Thymus (tissue), 11 donors: ENCODE results near the gene WSB2. TPM values are rescaled to one million over a fixed set of nuclear protein-coding genes. Genes with fewer than 3 reads are reported as not detected.
A peak's percentile ranks its signal among the peaks of the same experiment; 100 is the strongest.
"Not testable (repeated sequence)": the region's sequence is repeated elsewhere in the genome, so short reads cannot be mapped to it uniquely, and the experiment has no call there.

Experiments
- DNase-seq, 9 donors: peaks; one replicate each; pipeline ENCODE4 v3.0.0-alpha.2; 2013; ENCODE audit warnings: low spot score in 9 of 9, low read depth in 6 of 9, missing footprints in 1 of 9
- H3K27ac ChIP-seq, 2 donors: one replicate each; pipeline ENCODE4 v1.5.1; 2013; ENCODE audit warnings: control low read depth in 1 of 2, low read depth in 1 of 2, low read length in 1 of 2, mild to moderate bottlenecking in 1 of 2, moderate library complexity in 1 of 2
- H3K27me3 ChIP-seq, 2 donors: one replicate each; pipeline ENCODE4 v1.5.1; 2013; ENCODE audit warnings: low read length in 1 of 2; ENCODE audit not compliant: control insufficient read depth in 2 of 2, insufficient read depth in 1 of 2
- H3K36me3 ChIP-seq, 2 donors: one replicate each; pipeline ENCODE4 v1.5.1; 2013; ENCODE audit warnings: low read length in 1 of 2, mild to moderate bottlenecking in 1 of 2, moderate library complexity in 1 of 2; ENCODE audit not compliant: control insufficient read depth in 2 of 2, insufficient read depth in 2 of 2
- H3K4me1 ChIP-seq, 2 donors: one replicate each; pipeline ENCODE4 v1.5.1; 2013; ENCODE audit warnings: low read length in 2 of 2; ENCODE audit not compliant: control insufficient read depth in 2 of 2, insufficient read depth in 2 of 2
- H3K4me3 ChIP-seq, 2 donors: one replicate each; pipeline ENCODE4 v1.5.1; 2013; ENCODE audit warnings: low read length in 2 of 2, control low read depth in 1 of 2, mild to moderate bottlenecking in 1 of 2
- H3K9me3 ChIP-seq, 2 donors: one replicate each; pipeline ENCODE4 v1.5.1; 2013; ENCODE audit warnings: low read length in 1 of 2, mild to moderate bottlenecking in 1 of 2; ENCODE audit not compliant: control insufficient read depth in 2 of 2, insufficient read depth in 1 of 2
- WGBS: extraction: QIAGEN DNeasy Blood & Tissue Kit; methylation state at CpG from one replicate; pipeline ENCODE4 v1.1.7; 2013; 5-methylcytosine and 5-hydroxymethylcytosine counted together
- polyA plus RNA-seq: library from polyadenylated mRNA; stranded (reverse); fragments of 200-250 nt; gene quantifications from one replicate; pipeline ENCODE4 v1.2.3, GENCODE V29; 2013
- total RNA-seq: library from RNA; stranded (reverse); fragments of 120-200 nt; gene quantifications from one replicate; pipeline ENCODE4 v1.2.4, GENCODE V29; 2013
- donor health status: healthy.

WSB2 gene
- total and polyA plus RNA-seq, 2 donors, result 23.9 to 34.8 TPM

DNA sequence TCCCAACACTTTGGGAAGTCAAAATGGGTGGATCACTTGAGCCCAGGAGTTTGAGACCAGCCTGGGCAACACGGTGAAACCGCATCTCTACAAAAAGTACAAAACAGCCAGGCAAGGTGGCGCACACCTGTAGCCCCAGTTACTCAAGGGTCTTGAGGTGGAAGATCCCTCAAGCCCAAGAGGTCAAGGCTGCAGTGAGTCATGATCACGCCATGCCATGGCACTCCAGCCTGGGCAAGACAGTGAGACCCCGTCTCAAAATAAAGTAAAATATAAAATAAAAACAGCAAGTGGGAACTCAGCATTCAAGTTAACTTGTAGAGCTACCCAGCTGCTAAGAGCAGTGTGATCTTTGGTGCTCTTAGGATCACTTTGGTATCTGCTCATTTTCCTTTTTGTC lies 31.8 kb downstream of the WSB2 start:
- Histone ChIP-seq H3K36me3 (peaks cover 64 to 76% of the 10 kb centered on the region in 2 donors), H3K27me3 (no peaks in the 10 kb centered on the region), H3K4me1 (no peaks in the 10 kb centered on the region), H3K27ac (no peak overlapping the region), H3K4me3 (no peak overlapping the region), H3K9me3 (no peaks in the 10 kb centered on the region)
- WGBS, result 98% methylated on average over 5 of the region's 5 CpGs
- DNase-seq, result no peak

DNA sequence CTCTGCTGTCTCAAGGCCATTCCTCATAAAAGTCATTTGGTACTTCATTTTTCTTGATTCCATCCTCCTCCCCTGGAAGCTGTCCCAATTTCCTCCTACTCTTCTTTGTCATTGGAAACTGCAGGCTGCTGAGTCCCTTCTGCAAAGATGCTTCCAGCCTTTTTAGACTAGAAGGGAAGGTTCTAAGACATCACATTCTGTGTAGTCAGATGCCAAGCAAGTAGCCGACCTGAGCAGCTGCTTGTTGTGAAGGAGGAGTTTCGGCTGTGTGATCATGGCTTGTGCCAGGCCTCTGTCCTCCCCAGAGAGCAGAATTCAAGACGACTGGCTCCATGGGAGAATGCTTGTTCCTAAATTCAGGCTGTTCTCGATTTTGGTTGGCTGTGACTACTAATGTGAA lies 35.8 kb downstream of the WSB2 start:
- H3K36me3 ChIP-seq, result peaks cover 67% of the 10 kb centered on the region in 2 donors
- 95% methylated on average over 4 of the region's 4 CpGs for WGBS
- no peak overlapping the region for H3K27ac ChIP-seq
- no peak overlapping the region for H3K4me3 ChIP-seq
- H3K4me1 ChIP-seq, result no peaks in the 10 kb centered on the region
- no peak for DNase-seq
- no peaks in the 10 kb centered on the region for H3K9me3 ChIP-seq
- H3K27me3 ChIP-seq, result no peaks in the 10 kb centered on the region

DNA sequence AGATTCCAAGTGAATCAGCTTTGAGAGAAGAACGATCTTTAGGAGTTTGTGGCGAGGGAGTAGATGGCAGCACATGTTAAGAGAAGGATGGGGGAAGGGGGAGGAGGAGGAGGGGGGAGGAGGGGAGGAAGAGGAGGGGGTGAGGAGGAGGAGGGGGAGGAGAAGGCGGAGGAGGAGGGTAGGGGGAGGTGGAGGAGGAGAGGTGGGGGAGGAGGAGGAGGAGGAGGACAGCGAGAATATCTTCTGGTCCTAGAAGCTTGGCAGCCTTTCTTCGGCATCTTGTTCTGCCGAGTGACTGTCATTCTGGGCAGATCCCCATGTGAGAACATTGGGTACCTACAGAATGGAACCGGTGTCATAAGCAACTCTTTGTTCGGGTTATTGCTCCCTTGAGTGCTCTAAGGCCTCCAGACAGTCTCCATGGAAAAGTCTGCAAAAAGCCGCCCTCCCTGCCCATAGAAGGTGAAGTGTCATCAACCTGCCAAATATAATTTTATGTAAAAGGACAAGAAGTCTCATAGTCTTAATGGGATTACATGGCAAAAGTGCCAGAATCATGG lies 37.6 kb downstream of the WSB2 start:
- DNase-seq, result no peak
- Histone ChIP-seq H3K4me3 (no peak overlapping the region), H3K9me3 (no peaks in the 10 kb centered on the region), H3K36me3 (peaks cover 59 to 72% of the 10 kb centered on the region in 2 donors), H3K27ac (no peak overlapping the region), H3K27me3 (no peaks in the 10 kb centered on the region), H3K4me1 (no peaks in the 10 kb centered on the region)
- WGBS, result 98% methylated on average over 9 of the region's 9 CpGs

DNA sequence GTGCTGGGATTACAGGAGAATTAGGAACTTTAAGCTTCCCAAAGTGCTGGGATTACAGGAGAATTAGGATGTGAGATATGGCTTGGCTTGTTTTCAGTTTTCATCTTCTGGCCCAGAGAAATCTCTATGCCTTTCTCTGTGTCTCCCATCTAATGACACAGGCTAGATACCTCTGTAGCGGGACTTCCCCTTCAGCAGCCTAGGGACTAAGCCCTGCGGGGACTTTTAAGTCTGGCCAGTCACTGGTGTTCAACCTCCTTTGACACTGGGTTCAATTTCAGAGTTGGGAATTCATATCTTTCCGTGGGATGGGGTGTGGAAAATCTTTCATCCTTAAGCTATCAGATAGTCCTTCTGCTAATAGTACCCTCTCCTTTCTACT lies 38.3 kb downstream of the WSB2 start:
- Histone ChIP-seq H3K27ac (no peak overlapping the region), H3K4me1 (no peaks in the 10 kb centered on the region), H3K4me3 (no peak overlapping the region), H3K27me3 (no peaks in the 10 kb centered on the region), H3K9me3 (no peaks in the 10 kb centered on the region), H3K36me3 (peaks cover 55 to 69% of the 10 kb centered on the region in 2 donors)
- WGBS, result 97% methylated on average over 3 of the region's 3 CpGs
- no peak for DNase-seq

DNA sequence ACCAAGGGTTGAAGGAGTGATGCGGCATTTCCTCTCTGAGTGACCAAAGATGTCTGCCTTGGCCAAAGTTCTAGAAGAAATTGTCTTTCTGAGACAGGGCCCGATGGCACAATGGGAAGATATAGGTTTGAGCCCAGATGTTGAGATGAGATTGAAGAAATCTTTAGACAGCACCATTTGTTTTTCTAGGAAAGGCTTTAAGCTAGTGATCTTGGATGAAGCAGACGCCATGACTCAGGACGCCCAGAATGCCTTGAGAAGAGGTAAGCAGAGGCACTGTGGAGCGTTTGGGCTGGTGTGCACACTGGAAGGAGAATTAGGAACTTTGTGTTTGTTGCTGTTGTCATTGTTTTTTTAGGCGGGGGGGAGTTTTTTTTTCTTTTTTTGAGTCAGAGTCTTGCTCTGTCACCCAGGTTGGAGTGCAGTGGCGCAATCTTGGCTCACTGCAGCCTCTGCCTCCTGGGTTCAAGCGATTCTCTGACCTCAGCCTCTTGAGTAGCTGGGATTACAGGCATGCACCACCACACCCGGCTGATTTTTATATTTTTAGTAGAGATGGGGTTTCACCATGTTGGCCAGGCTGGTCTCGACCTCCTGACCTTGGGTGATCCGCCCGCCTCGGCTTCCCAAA lies 38.8 kb downstream of the WSB2 start:
- not testable (repeated sequence) for H3K27me3 ChIP-seq, H3K9me3 ChIP-seq, H3K4me3 ChIP-seq, H3K4me1 ChIP-seq, H3K27ac ChIP-seq, DNase-seq
- 98% methylated on average over 13 of the region's 13 CpGs for WGBS
- peaks cover 53 to 66% of the 10 kb centered on the region in 2 donors for H3K36me3 ChIP-seq

DNA sequence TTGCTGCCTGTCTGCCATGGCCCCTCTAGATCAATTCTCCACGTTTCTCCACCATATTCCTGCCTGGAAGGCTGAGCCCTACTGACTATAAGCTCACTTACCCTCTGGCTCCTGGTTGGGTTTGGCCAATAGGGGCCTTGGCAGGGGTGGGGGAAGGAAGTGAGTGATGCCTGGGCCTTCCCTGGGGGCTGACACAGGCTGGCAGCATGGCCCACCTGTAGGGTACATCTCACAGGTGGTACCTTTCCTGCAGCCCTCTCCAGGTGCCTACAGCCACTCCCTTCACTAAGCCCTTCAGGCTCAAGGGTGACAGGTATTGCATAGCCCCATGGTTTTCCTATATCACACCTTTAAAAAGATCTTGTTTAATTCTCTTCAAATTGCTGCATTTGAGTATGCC lies 40.9 kb downstream of the WSB2 start:
- Histone ChIP-seq H3K36me3 (peaks cover 32 to 44% of the 10 kb centered on the region in 2 donors), H3K4me3 (no peak overlapping the region), H3K9me3 (no peaks in the 10 kb centered on the region), H3K27ac (no peak overlapping the region), H3K27me3 (peaks cover 0 to 4% of the 10 kb centered on the region in 2 donors), H3K4me1 (peaks cover 7 to 8% of the 10 kb centered on the region in 2 donors)
- WGBS, result 91% methylated on average over 1 of the region's 1 CpG
- no peak for DNase-seq

DNA sequence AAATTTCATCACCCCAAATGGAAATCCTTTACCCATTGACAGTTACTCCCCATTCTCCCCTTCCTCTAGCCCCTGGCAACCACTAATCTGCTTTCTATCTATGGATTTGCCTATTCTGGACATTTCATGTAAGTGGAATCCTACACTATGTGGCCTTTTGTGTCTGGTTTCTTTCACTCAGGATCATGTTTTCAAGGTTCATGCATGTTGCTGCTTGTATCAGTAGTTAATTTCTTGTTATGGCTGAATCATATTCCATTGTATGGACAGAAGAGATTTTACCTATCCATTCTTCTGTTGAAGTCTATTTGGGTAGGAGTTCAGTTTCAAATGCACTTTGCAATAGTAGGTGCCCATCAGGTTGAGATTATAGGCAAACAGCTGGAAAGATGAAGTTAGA lies 43.1 kb downstream of the WSB2 start:
- no peak overlapping the region for H3K27ac ChIP-seq
- DNase-seq, result no peak
- H3K36me3 ChIP-seq, result peaks cover 21 to 39% of the 10 kb centered on the region in 2 donors
- H3K27me3 ChIP-seq, result peaks cover 0 to 4% of the 10 kb centered on the region in 2 donors
- peaks cover 7 to 8% of the 10 kb centered on the region in 2 donors for H3K4me1 ChIP-seq
- H3K4me3 ChIP-seq, result no peak overlapping the region
- no peaks in the 10 kb centered on the region for H3K9me3 ChIP-seq

DNA sequence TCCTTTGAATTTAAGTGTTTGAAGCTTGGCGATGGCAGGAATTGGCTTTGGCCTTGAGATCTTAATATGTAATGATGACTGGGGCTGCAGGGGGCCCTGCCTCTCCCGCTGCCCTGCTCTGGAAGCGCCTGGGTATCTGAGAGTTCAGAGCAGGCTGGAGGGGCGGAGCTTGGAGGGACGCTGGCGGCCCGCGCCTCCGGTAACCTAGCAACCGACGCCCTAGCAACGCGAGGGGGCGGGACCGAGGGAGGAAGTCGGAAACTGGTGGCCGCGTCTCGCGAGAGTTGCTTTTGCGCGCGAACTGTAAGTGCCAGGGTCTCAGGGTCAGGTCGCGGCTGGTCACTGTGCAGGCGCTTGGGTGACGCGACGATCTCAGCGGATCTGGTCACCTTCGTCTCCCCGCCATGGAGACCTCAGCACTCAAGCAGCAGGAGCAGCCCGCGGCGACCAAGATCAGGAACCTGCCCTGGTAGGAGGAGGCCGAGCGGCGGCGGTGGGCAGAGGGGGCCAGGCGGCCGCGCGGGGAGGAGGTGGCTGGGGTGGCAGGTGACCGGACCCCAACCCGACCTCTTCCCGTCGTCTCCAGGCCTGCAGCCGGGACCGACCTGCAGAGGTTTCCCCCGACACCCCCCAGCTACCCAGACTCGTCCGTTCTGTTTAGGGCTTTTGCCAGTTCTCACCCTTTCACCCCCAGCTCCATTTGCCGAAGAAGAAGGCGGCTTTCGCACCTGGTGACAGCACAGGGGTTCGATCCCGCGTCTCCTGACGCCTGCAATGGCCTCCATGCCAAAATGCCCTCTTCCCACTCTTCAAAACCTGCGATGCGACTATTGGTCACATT lies 44.3 kb downstream of the WSB2 start, which contains the start of gene RFC5:
RFC5 (plus strand) TSS at position 280 of the 841 bp plus-strand sequence; CDS start at position 405, 125 bp downstream.
- Histone ChIP-seq H3K27me3 (peaks cover 0 to 4% of the 10 kb centered on the region in 2 donors), H3K9me3 (no peaks in the 10 kb centered on the region), H3K27ac (peak within 1 kb of the TSS in 1 of 2 donors; percentile 54), H3K4me3 (peak within 1 kb of the TSS; percentile 88 to 94), H3K4me1 (peaks cover 7 to 8% of the 10 kb centered on the region in 2 donors), H3K36me3 (peaks cover 14 to 27% of the 10 kb centered on the region in 2 donors)
- peak; percentile 88 to 99 (median 96) for DNase-seq
- WGBS, result under 1% methylated on average over 61 of the region's 61 CpGs

DNA sequence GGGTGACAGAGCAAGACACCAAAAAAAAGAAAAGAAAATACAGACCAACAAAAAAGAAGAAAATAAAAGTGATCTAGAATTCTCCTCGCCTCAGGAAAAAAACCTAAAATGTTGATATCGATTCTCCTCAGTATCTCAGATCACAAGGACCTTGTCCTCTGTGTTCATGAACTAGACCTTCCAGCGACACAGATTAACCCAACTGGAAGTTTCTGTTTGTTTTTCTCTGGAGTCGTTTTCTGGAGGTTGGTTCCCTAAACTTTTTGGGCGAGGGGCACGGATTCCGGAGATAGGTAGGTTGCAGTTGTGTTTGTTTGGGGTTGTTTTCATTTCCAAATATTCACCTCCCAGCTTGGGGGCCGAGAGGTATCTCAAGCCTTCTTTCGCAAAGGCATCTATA lies 45.0 kb downstream of the WSB2 start:
- H3K27me3 ChIP-seq, result peaks cover 0 to 4% of the 10 kb centered on the region in 2 donors
- peaks cover 7 to 8% of the 10 kb centered on the region in 2 donors for H3K4me1 ChIP-seq
- WGBS, result 39% methylated on average over 9 of the region's 9 CpGs
- no peak for DNase-seq
- peaks cover 14 to 23% of the 10 kb centered on the region in 2 donors for H3K36me3 ChIP-seq
- H3K4me3 ChIP-seq, result peak overlapping the region; percentile 88 to 94
- no peaks in the 10 kb centered on the region for H3K9me3 ChIP-seq
- H3K27ac ChIP-seq, result no peak overlapping the region
